ENCODE measurements around the gene HELT.
"Not testable (repeated sequence)": the region's sequence is repeated elsewhere in the genome, so short reads cannot be mapped to it uniquely, and the experiment has no call there.

Gene HELT

GRCh38 chr4:185039508-185040273 lies 21.4 kb downstream of the HELT start:
- DNase-seq: peak; percentile 64

- no peak for DNase-seq
Measured at GRCh38 chr4:185040523-185040922, 22.2 kb downstream of the HELT start.

- not testable (repeated sequence) for DNase-seq
Measured at GRCh38 chr4:185050286-185050685, 32.0 kb downstream of the HELT start.

- not testable (repeated sequence) for DNase-seq
Measured at GRCh38 chr4:185051283-185051682, 33.0 kb downstream of the HELT start.

- no peak for DNase-seq
Measured at GRCh38 chr4:185053746-185054145, 35.5 kb downstream of the HELT start.

- no peak for DNase-seq
Measured at GRCh38 chr4:185054272-185054671, 36.0 kb downstream of the HELT start.

GRCh38 chr4:185054886-185055285 lies 36.6 kb downstream of the HELT start:
- no peak for DNase-seq

GRCh38 chr4:185061610-185062009 lies 43.3 kb downstream of the HELT start:
- DNase-seq: no peak

GRCh38 chr4:185062606-185063005 lies 44.3 kb downstream of the HELT start:
- no peak for DNase-seq

GRCh38 chr4:185066179-185066578 lies 47.9 kb downstream of the HELT start:
- no peak for DNase-seq

- DNase-seq: no peak
Measured at GRCh38 chr4:185068837-185069236, 50.5 kb downstream of the HELT start.

Data from stimulated activated CD4-positive, alpha-beta T cell treated with anti-CD3 and anti-CD28 coated beads, Interleukin-4, amount 100 ng/mL, for 24 hours (primary cell).